Spleen (tissue), 11 donors: Measurements from ENCODE around the gene CFAP157. TPM values are rescaled to one million over a fixed set of nuclear protein-coding genes. Genes with fewer than 3 reads are reported as not detected.
A peak's percentile ranks its signal among the peaks of the same experiment; 100 is the strongest.

ENCODE experiments used
- DNase-seq: peaks from one replicate; pipeline ENCODE4 v3.0.0-alpha.2; 2020
- H3K27ac ChIP-seq, 8 donors: fragments of 200-600 bp; sonication (generic) in 7 of 8; 1 replicate in 4 of 8; 2 replicates in 4 of 8; pipeline versions ENCODE4 v1.5.0 to v1.8.0; 2016 to 2021; ENCODE audit warnings: inconsistent platforms in 4 of 8, mild to moderate bottlenecking in 4 of 8, moderate library complexity in 1 of 8
- H3K27me3 ChIP-seq, 7 donors: fragments of 200-600 bp; sonication (generic) in 6 of 7; replicated peaks in 1 of 7; 1 replicate in 4 of 7; 2 replicates in 3 of 7; pipeline versions ENCODE4 v1.5.0 to v1.8.0; 2016 to 2021; ENCODE audit warnings: inconsistent platforms in 3 of 7, mild to moderate bottlenecking in 1 of 7
- H3K36me3 ChIP-seq, 6 donors: fragments of 200-600 bp; sonication (generic) in 5 of 6; 1 replicate in 4 of 6; 2 replicates in 2 of 6; pipeline versions ENCODE4 v1.5.0 to v1.8.0; 2016 to 2021; ENCODE audit warnings: inconsistent platforms in 2 of 6
- H3K4me1 ChIP-seq, 6 donors: fragments of 200-600 bp; sonication (generic) in 5 of 6; 1 replicate in 3 of 6; 2 replicates in 3 of 6; pipeline versions ENCODE4 v1.5.0 to v1.8.0; 2016 to 2021; ENCODE audit warnings: inconsistent platforms in 3 of 6
- H3K4me3 ChIP-seq, 8 donors: fragments of 200-600 bp; sonication (generic) in 7 of 8; 1 replicate in 4 of 8; 2 replicates in 4 of 8; pipeline versions ENCODE4 v1.5.0 to v1.8.0; 2016 to 2021; ENCODE audit warnings: inconsistent platforms in 4 of 8, mild to moderate bottlenecking in 4 of 8, moderate library complexity in 2 of 8
- H3K9me3 ChIP-seq, 8 donors: fragments of 200-600 bp; sonication (generic) in 7 of 8; 1 replicate in 4 of 8; 2 replicates in 4 of 8; pipeline versions ENCODE4 v1.5.0 to v1.8.0; 2016 to 2021; ENCODE audit warnings: inconsistent platforms in 4 of 8
- POLR2A ChIP-seq, 3 donors: fragments of 450-650 bp; IDR thresholded peaks; one replicate each; pipeline ENCODE4 v1.5.1; 2017; ENCODE audit warnings: antibody characterized with exemption in 3 of 3, mild to moderate bottlenecking in 1 of 3
- POLR2AphosphoS5 ChIP-seq, 3 donors: sonication (generic); formaldehyde crosslinking; IDR thresholded peaks; one replicate each; pipeline ENCODE4 v1.5.1; 2017; ENCODE audit warnings: antibody characterized with exemption in 3 of 3
- WGBS, 5 donors: extraction: QIAGEN DNeasy Blood & Tissue Kit in 3 of 5; methylation state at CpG; one replicate each; pipeline versions ENCODE4 v1.1.5 to v1.1.7; 2013 to 2018; 5-methylcytosine and 5-hydroxymethylcytosine counted together
- intact Hi-C: fragments of 100-400 bp; cut with DNase I; formaldehyde crosslinking; loops from one replicate; pipeline ENCODE4 v1.15.0; 2023; ENCODE audit warnings: low total_unique reads
- polyA plus RNA-seq, 3 donors: library from polyadenylated mRNA; stranded (reverse); fragments of 200-250 nt; gene quantifications; one replicate each; pipeline ENCODE4 v1.2.1, GENCODE V29; 2013
- total RNA-seq, 7 donors: library from RNA; depleted of rRNA in 3 of 7; stranded (reverse); fragments of >200 nt in 3 of 7; fragmentation: NEBNext Ultra II Directional in 4 of 7; extraction: Animal tissue kit (Norgen Biotek cat#: 25700) in 4 of 7; gene quantifications; one replicate each; pipeline versions ENCODE4 v1.1.0 to v1.2.1, GENCODE V29; 2016 to 2021
- TF ChIP-seq, protein P1 (sequence below), 11 experiments: fragments of 200-600 bp in 7 of 11; fragments of 450-650 bp in 4 of 11; sonication (generic) in 4 of 11; IDR thresholded peaks in 8 of 11; conservative IDR thresholded peaks in 3 of 11; 1 replicate in 7 of 11; 2 replicates in 4 of 11; pipeline versions ENCODE4 v1.4.0 to v1.8.0; 2016 to 2021; ENCODE audit warnings: antibody characterized with exemption in 11 of 11, inconsistent platforms in 4 of 11, mild to moderate bottlenecking in 1 of 11
- donor health status: healthy with polysubstance abuse.
- donor health status: DM: no; HTN: no; CAD: no; lungs with moderate emphysema.
- donor health status: DM: no; HTN: no; CAD: no.
- donor health status: Bipolar disorder and iron deficiency.
- donor health status: healthy.
- donor health status: DM: no; HTN: no; CAD: no.
- donor health status: DM: yes; HTN: yes; CAD: no.

The CFAP157 gene
- total and polyA plus RNA-seq, 10 donors = 0.09 to 0.21 (median 0.13) TPM; not detected in 3

DNA sequence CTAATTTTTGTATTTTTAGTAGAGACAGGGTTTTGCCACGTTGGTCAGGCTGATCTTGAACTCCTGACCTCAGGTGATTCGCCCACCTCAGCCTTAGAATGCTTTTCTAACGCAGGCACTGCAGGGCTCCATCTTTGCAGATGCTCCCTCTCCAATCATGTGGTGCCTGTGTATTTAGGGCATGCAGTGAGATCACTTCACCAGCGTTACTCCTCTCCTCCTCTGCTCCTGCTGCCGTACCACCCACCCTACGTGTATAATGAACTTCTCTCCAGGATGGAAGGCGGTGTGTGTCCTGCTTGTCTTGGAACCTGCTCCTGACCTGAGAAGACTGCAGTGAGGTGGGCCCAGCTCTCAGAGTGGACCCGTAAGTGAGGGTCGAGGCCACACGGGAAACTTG, 13.6 kb upstream of the CFAP157 start:
- H3K27me3 ChIP-seq = no peaks in the 10 kb centered on the region
- TF ChIP-seq, protein P1, sequence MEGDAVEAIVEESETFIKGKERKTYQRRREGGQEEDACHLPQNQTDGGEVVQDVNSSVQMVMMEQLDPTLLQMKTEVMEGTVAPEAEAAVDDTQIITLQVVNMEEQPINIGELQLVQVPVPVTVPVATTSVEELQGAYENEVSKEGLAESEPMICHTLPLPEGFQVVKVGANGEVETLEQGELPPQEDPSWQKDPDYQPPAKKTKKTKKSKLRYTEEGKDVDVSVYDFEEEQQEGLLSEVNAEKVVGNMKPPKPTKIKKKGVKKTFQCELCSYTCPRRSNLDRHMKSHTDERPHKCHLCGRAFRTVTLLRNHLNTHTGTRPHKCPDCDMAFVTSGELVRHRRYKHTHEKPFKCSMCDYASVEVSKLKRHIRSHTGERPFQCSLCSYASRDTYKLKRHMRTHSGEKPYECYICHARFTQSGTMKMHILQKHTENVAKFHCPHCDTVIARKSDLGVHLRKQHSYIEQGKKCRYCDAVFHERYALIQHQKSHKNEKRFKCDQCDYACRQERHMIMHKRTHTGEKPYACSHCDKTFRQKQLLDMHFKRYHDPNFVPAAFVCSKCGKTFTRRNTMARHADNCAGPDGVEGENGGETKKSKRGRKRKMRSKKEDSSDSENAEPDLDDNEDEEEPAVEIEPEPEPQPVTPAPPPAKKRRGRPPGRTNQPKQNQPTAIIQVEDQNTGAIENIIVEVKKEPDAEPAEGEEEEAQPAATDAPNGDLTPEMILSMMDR (IDR thresholded peaks at IDR 0.05 in 8 of 11, conservative IDR thresholded peaks at IDR 0.05 in 3 of 11) = no peak
- TF ChIP-seq POLR2A (IDR thresholded peaks at IDR 0.05) (no peak), POLR2AphosphoS5 (IDR thresholded peaks at IDR 0.05) (no peak)
- no peak overlapping the region for H3K4me3 ChIP-seq
- WGBS, 5 donors = 87 to 90% (median 88%) methylated on average over 10 of the region's 10 CpGs
- H3K27ac ChIP-seq = no peak overlapping the region
- H3K4me1 ChIP-seq = peaks cover 0 to 6% (median 0%) of the 10 kb centered on the region in 6 donors
- intact Hi-C loops = no loop called here
- no peak for DNase-seq
- peaks cover 0 to 30% (median 6%) of the 10 kb centered on the region in 6 donors for H3K36me3 ChIP-seq
- no peaks in the 10 kb centered on the region for H3K9me3 ChIP-seq

DNA sequence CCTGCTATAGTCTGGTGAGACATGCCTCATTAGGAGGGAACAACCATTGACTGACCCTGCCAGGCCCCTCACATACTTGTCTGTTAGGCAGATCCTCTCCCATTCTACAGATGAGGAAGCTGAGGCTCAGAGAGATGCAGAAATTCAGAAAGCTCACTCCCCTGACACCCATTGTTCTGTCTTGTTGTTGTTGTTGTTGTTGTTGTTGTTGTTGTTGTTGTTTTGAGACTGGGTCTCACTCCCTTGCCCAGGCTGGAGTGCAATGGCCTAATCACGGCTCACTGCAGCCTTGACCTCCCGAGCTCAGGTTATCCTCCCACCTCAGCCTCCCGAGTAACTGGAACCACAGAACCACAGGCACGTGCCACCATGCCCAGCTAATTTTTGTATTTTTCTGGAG, 13.1 kb upstream of the CFAP157 start:
- H3K4me1 ChIP-seq = peaks cover 0 to 11% (median 2%) of the 10 kb centered on the region in 6 donors
- no peaks in the 10 kb centered on the region for H3K27me3 ChIP-seq
- 84 to 94% (median 90%) methylated on average over 4 of the region's 4 CpGs for WGBS, 5 donors
- no peaks in the 10 kb centered on the region for H3K9me3 ChIP-seq
- no peak overlapping the region for H3K4me3 ChIP-seq
- intact Hi-C loops = no loop called here
- no peak overlapping the region for H3K27ac ChIP-seq
- TF ChIP-seq POLR2AphosphoS5 (IDR thresholded peaks at IDR 0.05) (no peak), POLR2A (IDR thresholded peaks at IDR 0.05) (no peak)
- TF ChIP-seq, protein P1 (IDR thresholded peaks at IDR 0.05 in 8 of 11, conservative IDR thresholded peaks at IDR 0.05 in 3 of 11) = no peak
- H3K36me3 ChIP-seq = peaks cover 0 to 30% (median 6%) of the 10 kb centered on the region in 6 donors
- DNase-seq = no peak

DNA sequence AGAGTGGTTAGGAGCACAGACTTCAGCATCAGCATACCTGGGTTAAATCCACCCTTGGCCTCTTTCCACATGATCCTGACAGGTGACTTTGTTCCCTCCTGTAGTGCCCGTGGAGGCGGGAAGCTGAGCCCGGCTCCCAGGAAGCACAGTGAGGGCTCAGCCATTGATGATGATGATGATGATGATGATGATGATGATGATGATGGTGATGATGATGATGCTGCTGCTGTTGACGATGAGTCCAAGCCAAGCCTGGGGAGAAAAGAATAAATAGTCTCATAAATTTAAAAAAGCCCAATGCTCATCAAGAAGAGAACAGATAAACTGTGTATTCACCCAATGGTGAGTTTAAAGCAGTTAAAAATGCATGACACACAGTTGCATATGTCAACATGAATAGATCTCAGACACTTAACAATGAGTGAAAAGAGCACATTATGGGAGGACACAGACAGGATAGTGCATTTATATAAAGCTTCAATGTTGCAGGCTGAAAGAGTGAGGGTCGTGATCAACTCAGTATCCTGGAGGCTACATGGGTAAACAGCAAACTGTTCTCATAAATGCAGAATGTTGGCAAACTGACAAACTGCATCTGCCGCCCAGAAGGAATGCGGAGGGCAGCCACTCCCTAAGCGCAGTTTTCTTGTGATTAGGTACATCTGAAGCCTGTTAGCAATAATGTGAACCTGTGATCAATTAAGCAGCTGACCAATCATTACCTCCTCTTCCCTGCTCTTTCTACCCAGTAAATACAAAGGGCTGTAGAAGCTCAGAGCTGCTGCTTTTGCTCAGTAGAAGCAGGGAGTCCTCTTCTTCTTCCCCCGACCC, 11.7 kb upstream of the CFAP157 start:
- no peak overlapping the region for H3K4me3 ChIP-seq
- no peaks in the 10 kb centered on the region for H3K9me3 ChIP-seq
- 81 to 91% (median 85%) methylated on average over 9 of the region's 9 CpGs for WGBS, 5 donors
- intact Hi-C loops = no loop called here
- no peaks in the 10 kb centered on the region for H3K27me3 ChIP-seq
- no peak for DNase-seq
- H3K4me1 ChIP-seq = peaks cover 3 to 24% (median 11%) of the 10 kb centered on the region in 6 donors
- TF ChIP-seq POLR2A (IDR thresholded peaks at IDR 0.05) = no peak
- no peak for TF ChIP-seq POLR2AphosphoS5 (IDR thresholded peaks at IDR 0.05)
- TF ChIP-seq, protein P1 (IDR thresholded peaks at IDR 0.05 in 8 of 11, conservative IDR thresholded peaks at IDR 0.05 in 3 of 11) = no peak
- H3K27ac ChIP-seq = no peak overlapping the region
- peaks cover 0 to 18% (median 4%) of the 10 kb centered on the region in 6 donors for H3K36me3 ChIP-seq

DNA sequence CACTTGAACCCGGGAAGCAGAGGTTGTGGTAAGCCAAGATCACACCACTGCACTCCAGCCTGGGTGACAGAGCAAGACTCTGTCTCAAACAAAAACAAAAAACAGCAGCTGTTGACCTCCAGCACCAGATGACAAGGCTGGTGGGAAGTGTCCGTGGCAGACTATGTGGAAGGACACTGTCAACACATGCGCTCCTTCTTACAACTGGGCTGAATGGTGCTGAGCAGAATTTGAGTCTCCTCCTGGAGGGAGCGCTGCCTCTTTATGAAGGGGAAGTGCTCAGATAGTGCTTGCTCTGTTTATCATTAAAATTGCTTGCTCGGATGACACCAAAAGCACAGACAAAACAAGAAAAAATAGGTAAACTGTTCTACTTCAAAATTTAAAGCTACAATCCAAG, 9.2 kb upstream of the CFAP157 start:
- no peaks in the 10 kb centered on the region for H3K27me3 ChIP-seq
- no peak overlapping the region for H3K4me3 ChIP-seq
- WGBS, 5 donors = 74 to 91% (median 78%) methylated on average over 5 of the region's 5 CpGs
- peaks cover 3 to 24% (median 11%) of the 10 kb centered on the region in 6 donors for H3K4me1 ChIP-seq
- no peaks in the 10 kb centered on the region for H3K36me3 ChIP-seq
- no peaks in the 10 kb centered on the region for H3K9me3 ChIP-seq
- no peak for DNase-seq
- peak overlapping the region in 2 of 8 donors; percentile 44 to 84 for H3K27ac ChIP-seq
- TF ChIP-seq POLR2AphosphoS5 (IDR thresholded peaks at IDR 0.05) = no peak
- TF ChIP-seq POLR2A (IDR thresholded peaks at IDR 0.05) = no peak
- TF ChIP-seq, protein P1 (IDR thresholded peaks at IDR 0.05 in 8 of 11, conservative IDR thresholded peaks at IDR 0.05 in 3 of 11) = no peak
- intact Hi-C loops = no loop called here
